GM10266 (cell line): ENCODE data around the gene GRIN3B.
A peak's percentile ranks its signal among the peaks of the same experiment; 100 is the strongest.
"Not testable (repeated sequence)": the region's sequence is repeated elsewhere in the genome, so short reads cannot be mapped to it uniquely, and the experiment has no call there.

Experiments used
- DNase-seq: peaks from one replicate; pipeline ENCODE4 v3.0.0; 2012; ENCODE audit errors: extremely low spot score
- CTCF ChIP-seq: IDR thresholded peaks from 2 replicates; pipeline ENCODE4 v1.5.1; 2012; ENCODE audit warnings: mild to moderate bottlenecking, low read depth; ENCODE audit not compliant: control insufficient read depth, insufficient read depth; ENCODE audit errors: missing control alignments

The GRIN3B gene

GRCh38 chr19:1018393-1018792, 18.2 kb downstream of the GRIN3B start:
- no peak for TF ChIP-seq CTCF
- DNase-seq = no peak

GRCh38 chr19:1018932-1019615, 18.9 kb downstream of the GRIN3B start:
- no peak for TF ChIP-seq CTCF
- no peak for DNase-seq

- no peak for DNase-seq
- no peak for TF ChIP-seq CTCF
Observed at GRCh38 chr19:1019616-1019961, 19.4 kb downstream of the GRIN3B start.

- TF ChIP-seq CTCF = no peak
- DNase-seq = no peak
Observed at GRCh38 chr19:1019980-1020867, 20.0 kb downstream of the GRIN3B start.

- TF ChIP-seq CTCF = no peak
Observed at GRCh38 chr19:1020868-1021425, 20.7 kb downstream of the GRIN3B start, which contains the start of gene TMEM259. Gene TMEM259 (minus strand): TSS chr19:1021123. CDS start chr19:1020996, 127 bp downstream.

GRCh38 chr19:1023883-1024188, 23.6 kb downstream of the GRIN3B start:
- not testable (repeated sequence) for DNase-seq

More at GRCh38 chr19:1020868-1021425, 20.7 kb downstream of the GRIN3B start, which contains the start of gene TMEM259:
- peak; percentile 100 for DNase-seq

- not testable (repeated sequence) for DNase-seq
Observed at GRCh38 chr19:1025080-1025479, 24.9 kb downstream of the GRIN3B start.

GRCh38 chr19:1025960-1026782, 26.0 kb downstream of the GRIN3B start, which contains the start of gene CNN2:
Gene CNN2 (plus strand): TSS chr19:1026608. CDS start chr19:1026662, 54 bp downstream.
- TF ChIP-seq CTCF = no peak
- peak; percentile 91 for DNase-seq
